Measurements from ENCODE around the gene CHPF2.

The CHPF2 gene

GRCh38 chr7:151232091-151232916 lies at the start of gene CHPF2:
Gene CHPF2 (plus strand): TSS chr7:151232483. CDS start chr7:151234012, 1,529 bp downstream.
- Histone ChIP-seq H3K36me3 (ENCODE audit: control insufficient read depth in 2 of 2, insufficient read depth in 2 of 2, low read length in 2 of 2) (peaks cover 13 to 17% of the 10 kb centered on the region in 2 donors), H3K4me3 (ENCODE audit: low read length in 2 of 2) (peak within 1 kb of the TSS; percentile 89 to 90), H3K4me1 (ENCODE audit: control insufficient read depth, insufficient read depth, low read length) (peaks cover 29% of the 10 kb centered on the region), H3K27ac (ENCODE audit: low read length) (peak within 1 kb of the TSS; percentile 62), H3K27me3 (ENCODE audit: control insufficient read depth in 1 of 2, insufficient read depth in 2 of 2, low read length in 2 of 2) (no peaks in the 10 kb centered on the region), H3K9ac (ENCODE audit: low read length in 2 of 2) (peak within 1 kb of the TSS; percentile 66 to 87), H3K9me3 (ENCODE audit: control insufficient read depth in 2 of 2, low read length in 2 of 2) (no peaks in the 10 kb centered on the region)

GRCh38 chr7:151185762-151186639 lies 46.3 kb upstream of the CHPF2 start:
- H3K9ac ChIP-seq (ENCODE audit: low read length in 2 of 2): no peak overlapping the region

GRCh38 chr7:151186640-151187408 lies 45.5 kb upstream of the CHPF2 start, which contains the start of gene ASB10:
Gene ASB10 (minus strand): TSS chr7:151187250. CDS start chr7:151187130, 120 bp downstream.
- no peak within 1 kb of the TSS for H3K27ac ChIP-seq (ENCODE audit: low read length)
- H3K27me3 ChIP-seq (ENCODE audit: control insufficient read depth in 1 of 2, insufficient read depth in 2 of 2, low read length in 2 of 2): peaks cover 4 to 6% of the 10 kb centered on the region in 2 donors
- H3K36me3 ChIP-seq (ENCODE audit: control insufficient read depth in 2 of 2, insufficient read depth in 2 of 2, low read length in 2 of 2): no peaks in the 10 kb centered on the region
- H3K4me1 ChIP-seq (ENCODE audit: control insufficient read depth, insufficient read depth, low read length): no peaks in the 10 kb centered on the region
- no peak within 1 kb of the TSS for H3K9ac ChIP-seq (ENCODE audit: low read length in 2 of 2)
- no peaks in the 10 kb centered on the region for H3K9me3 ChIP-seq (ENCODE audit: control insufficient read depth in 2 of 2, low read length in 2 of 2)
- H3K4me3 ChIP-seq (ENCODE audit: low read length in 2 of 2): no peak within 1 kb of the TSS

More at GRCh38 chr7:151185762-151186639, 46.3 kb upstream of the CHPF2 start:
- H3K4me1 ChIP-seq (ENCODE audit: control insufficient read depth, insufficient read depth, low read length): no peaks in the 10 kb centered on the region
- H3K27me3 ChIP-seq (ENCODE audit: control insufficient read depth in 1 of 2, insufficient read depth in 2 of 2, low read length in 2 of 2): peaks cover 4 to 6% of the 10 kb centered on the region in 2 donors
- H3K36me3 ChIP-seq (ENCODE audit: control insufficient read depth in 2 of 2, insufficient read depth in 2 of 2, low read length in 2 of 2): no peaks in the 10 kb centered on the region
- no peak overlapping the region for H3K4me3 ChIP-seq (ENCODE audit: low read length in 2 of 2)
- H3K27ac ChIP-seq (ENCODE audit: low read length): no peak overlapping the region
- H3K9me3 ChIP-seq (ENCODE audit: control insufficient read depth in 2 of 2, low read length in 2 of 2): no peaks in the 10 kb centered on the region

- Histone ChIP-seq H3K27ac (ENCODE audit: low read length) (no peak overlapping the region), H3K4me1 (ENCODE audit: control insufficient read depth, insufficient read depth, low read length) (no peaks in the 10 kb centered on the region), H3K9ac (ENCODE audit: low read length in 2 of 2) (no peak overlapping the region), H3K27me3 (ENCODE audit: control insufficient read depth in 1 of 2, insufficient read depth in 2 of 2, low read length in 2 of 2) (peaks cover 2 to 4% of the 10 kb centered on the region in 2 donors), H3K4me3 (ENCODE audit: low read length in 2 of 2) (no peak overlapping the region), H3K36me3 (ENCODE audit: control insufficient read depth in 2 of 2, insufficient read depth in 2 of 2, low read length in 2 of 2) (no peaks in the 10 kb centered on the region), H3K9me3 (ENCODE audit: control insufficient read depth in 2 of 2, low read length in 2 of 2) (no peaks in the 10 kb centered on the region)
These were observed 44.7 kb upstream of the CHPF2 start for GRCh38 chr7:151187409-151188251.

GRCh38 chr7:151188252-151188542 lies 44.1 kb upstream of the CHPF2 start:
- Histone ChIP-seq H3K4me1 (ENCODE audit: control insufficient read depth, insufficient read depth, low read length) (no peaks in the 10 kb centered on the region), H3K27ac (ENCODE audit: low read length) (no peak overlapping the region), H3K9ac (ENCODE audit: low read length in 2 of 2) (no peak overlapping the region), H3K4me3 (ENCODE audit: low read length in 2 of 2) (no peak overlapping the region), H3K27me3 (ENCODE audit: control insufficient read depth in 1 of 2, insufficient read depth in 2 of 2, low read length in 2 of 2) (peaks cover 2 to 4% of the 10 kb centered on the region in 2 donors), H3K36me3 (ENCODE audit: control insufficient read depth in 2 of 2, insufficient read depth in 2 of 2, low read length in 2 of 2) (no peaks in the 10 kb centered on the region), H3K9me3 (ENCODE audit: control insufficient read depth in 2 of 2, low read length in 2 of 2) (no peaks in the 10 kb centered on the region)

GRCh38 chr7:151189038-151189437 lies 43.2 kb upstream of the CHPF2 start:
- H3K4me3 ChIP-seq (ENCODE audit: low read length in 2 of 2): no peak overlapping the region
- no peaks in the 10 kb centered on the region for H3K36me3 ChIP-seq (ENCODE audit: control insufficient read depth in 2 of 2, insufficient read depth in 2 of 2, low read length in 2 of 2)
- peaks cover 3 to 4% of the 10 kb centered on the region in 2 donors for H3K27me3 ChIP-seq (ENCODE audit: control insufficient read depth in 1 of 2, insufficient read depth in 2 of 2, low read length in 2 of 2)
- H3K4me1 ChIP-seq (ENCODE audit: control insufficient read depth, insufficient read depth, low read length): no peaks in the 10 kb centered on the region
- H3K27ac ChIP-seq (ENCODE audit: low read length): no peak overlapping the region
- no peaks in the 10 kb centered on the region for H3K9me3 ChIP-seq (ENCODE audit: control insufficient read depth in 2 of 2, low read length in 2 of 2)
- no peak overlapping the region for H3K9ac ChIP-seq (ENCODE audit: low read length in 2 of 2)

GRCh38 chr7:151191544-151191943 lies 40.7 kb upstream of the CHPF2 start:
- Histone ChIP-seq H3K9ac (ENCODE audit: low read length in 2 of 2) (no peak overlapping the region), H3K9me3 (ENCODE audit: control insufficient read depth in 2 of 2, low read length in 2 of 2) (no peaks in the 10 kb centered on the region), H3K27ac (ENCODE audit: low read length) (no peak overlapping the region), H3K36me3 (ENCODE audit: control insufficient read depth in 2 of 2, insufficient read depth in 2 of 2, low read length in 2 of 2) (no peaks in the 10 kb centered on the region), H3K4me3 (ENCODE audit: low read length in 2 of 2) (no peak overlapping the region), H3K27me3 (ENCODE audit: control insufficient read depth in 1 of 2, insufficient read depth in 2 of 2, low read length in 2 of 2) (peaks cover 0 to 13% of the 10 kb centered on the region in 2 donors), H3K4me1 (ENCODE audit: control insufficient read depth, insufficient read depth, low read length) (no peaks in the 10 kb centered on the region)

GRCh38 chr7:151192002-151192539 lies 40.2 kb upstream of the CHPF2 start:
- Histone ChIP-seq H3K9me3 (ENCODE audit: control insufficient read depth in 2 of 2, low read length in 2 of 2) (no peaks in the 10 kb centered on the region), H3K36me3 (ENCODE audit: control insufficient read depth in 2 of 2, insufficient read depth in 2 of 2, low read length in 2 of 2) (no peaks in the 10 kb centered on the region), H3K27me3 (ENCODE audit: control insufficient read depth in 1 of 2, insufficient read depth in 2 of 2, low read length in 2 of 2) (peaks cover 0 to 15% of the 10 kb centered on the region in 2 donors), H3K4me1 (ENCODE audit: control insufficient read depth, insufficient read depth, low read length) (no peaks in the 10 kb centered on the region), H3K27ac (ENCODE audit: low read length) (no peak overlapping the region), H3K4me3 (ENCODE audit: low read length in 2 of 2) (no peak overlapping the region), H3K9ac (ENCODE audit: low read length in 2 of 2) (no peak overlapping the region)

GRCh38 chr7:151193203-151193978 lies 38.9 kb upstream of the CHPF2 start:
- H3K27ac ChIP-seq (ENCODE audit: low read length): no peak overlapping the region
- no peaks in the 10 kb centered on the region for H3K9me3 ChIP-seq (ENCODE audit: control insufficient read depth in 2 of 2, low read length in 2 of 2)
- no peaks in the 10 kb centered on the region for H3K4me1 ChIP-seq (ENCODE audit: control insufficient read depth, insufficient read depth, low read length)
- H3K4me3 ChIP-seq (ENCODE audit: low read length in 2 of 2): no peak overlapping the region
- H3K36me3 ChIP-seq (ENCODE audit: control insufficient read depth in 2 of 2, insufficient read depth in 2 of 2, low read length in 2 of 2): no peaks in the 10 kb centered on the region
- no peak overlapping the region for H3K9ac ChIP-seq (ENCODE audit: low read length in 2 of 2)
- H3K27me3 ChIP-seq (ENCODE audit: control insufficient read depth in 1 of 2, insufficient read depth in 2 of 2, low read length in 2 of 2): peaks cover 0 to 15% of the 10 kb centered on the region in 2 donors

Data from stomach smooth muscle (tissue), 2 donors.